GM12891 (cell line): Measurements from ENCODE around the gene HTRA3.

Source experiments
- POLR2A ChIP-seq: IDR thresholded peaks from 2 replicates; pipeline ENCODE4 v1.6.1; 2011; ENCODE audit warnings: low read depth, low read length, control low read depth
- POLR2AphosphoS5 ChIP-seq: IDR thresholded peaks from 2 replicates; pipeline ENCODE4 v1.6.1; 2011; ENCODE audit warnings: low read depth, low read length, control low read depth
- TAF1 ChIP-seq: IDR thresholded peaks from 2 replicates; pipeline ENCODE4 v1.6.1; 2011; ENCODE audit warnings: low read depth, low read length, control low read depth

DNA sequence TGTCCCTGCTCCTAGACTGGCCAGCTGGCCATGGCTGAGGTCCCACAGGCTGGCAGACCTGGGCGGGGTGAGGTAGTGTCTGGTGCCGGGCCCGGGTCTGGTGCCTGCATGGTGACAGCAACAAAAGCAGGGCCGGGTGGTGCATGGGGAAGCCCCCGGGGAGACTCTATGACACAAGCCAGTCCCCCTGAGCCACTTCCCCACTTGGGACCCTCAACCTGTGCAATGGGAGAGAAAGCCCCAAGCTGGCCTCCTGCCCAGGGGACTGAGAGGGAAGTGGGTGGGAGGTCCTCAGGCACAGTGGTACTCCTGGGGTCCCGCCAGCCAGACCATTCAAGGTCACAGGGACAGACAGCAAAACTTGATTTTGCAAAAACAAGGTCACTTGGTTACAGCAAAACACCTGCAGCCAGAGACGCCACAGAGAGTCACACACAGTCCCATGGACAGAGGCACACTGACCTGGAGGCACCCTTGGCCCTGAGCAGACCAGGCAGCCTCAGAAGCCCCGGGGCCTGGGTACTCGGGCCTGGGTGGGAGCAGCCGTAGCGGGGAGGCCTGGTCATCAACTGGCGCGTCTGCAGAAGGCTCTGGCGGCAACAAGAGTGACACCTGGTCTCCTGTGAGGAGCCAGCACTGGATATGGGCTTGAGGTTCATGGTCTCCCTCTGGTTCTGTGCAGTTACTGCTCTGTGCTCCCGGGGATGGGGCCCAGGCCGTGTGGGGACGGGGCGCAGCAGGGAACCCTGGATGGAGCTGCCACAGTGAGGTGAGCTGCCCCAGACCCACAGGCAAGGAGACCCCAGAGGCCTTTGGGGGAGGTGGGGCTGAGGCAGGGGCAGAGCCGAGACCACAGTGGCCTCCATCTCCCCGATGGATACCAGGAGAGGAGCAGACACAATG is 60.6 kb downstream of the HTRA3 start:
- no peak for TF ChIP-seq POLR2A
- TF ChIP-seq POLR2AphosphoS5, result no peak
- TF ChIP-seq TAF1, result no peak
